Sigmoid colon (tissue), 7 donors: ENCODE data around the gene SMIM44. TPM values are rescaled to one million over a fixed set of nuclear protein-coding genes. Genes with fewer than 3 reads are reported as not detected.
"Not testable (repeated sequence)": the region's sequence is repeated elsewhere in the genome, so short reads cannot be mapped to it uniquely, and the experiment has no call there.

Experiments used
- DNase-seq: peaks from one replicate; pipeline ENCODE4 v3.0.0-alpha.2; 2019
- H3K27ac ChIP-seq, 4 donors: fragments of 200-600 bp; sonication (generic); one replicate each; pipeline ENCODE4 v1.5.1; 2016 to 2019; ENCODE audit warnings: mild to moderate bottlenecking in 1 of 4
- H3K27me3 ChIP-seq, 3 donors: fragments of 200-600 bp; sonication (generic); one replicate each; pipeline ENCODE4 v1.5.1; 2019; ENCODE audit warnings: mild to moderate bottlenecking in 1 of 3
- H3K36me3 ChIP-seq, 4 donors: fragments of 200-600 bp; sonication (generic); one replicate each; pipeline ENCODE4 v1.5.1; 2016 to 2019
- H3K4me1 ChIP-seq, 4 donors: fragments of 200-600 bp; sonication (generic); one replicate each; pipeline ENCODE4 v1.5.1; 2017 to 2019
- H3K4me3 ChIP-seq, 4 donors: fragments of 200-600 bp; sonication (generic); one replicate each; pipeline ENCODE4 v1.5.1; 2017 to 2019; ENCODE audit warnings: mild to moderate bottlenecking in 2 of 4, moderate library complexity in 1 of 4
- H3K9me3 ChIP-seq, 4 donors: fragments of 200-600 bp in 3 of 4; sonication (generic) in 3 of 4; one replicate each; pipeline versions ENCODE4 v1.5.1 to v1.6.1; 2013 to 2019
- CTCF ChIP-seq, 4 experiments: fragments of 450-650 bp in 3 of 4; fragments of 200-600 bp in 1 of 4; IDR thresholded peaks; one replicate each; pipeline ENCODE4 v1.5.1; 2016 to 2019; ENCODE audit warnings: antibody characterized with exemption in 4 of 4, mild to moderate bottlenecking in 3 of 4, moderate library complexity in 2 of 4
- EP300 ChIP-seq, 4 donors: sonication (generic); formaldehyde crosslinking; IDR thresholded peaks; one replicate each; pipeline ENCODE4 v1.6.1; 2017; ENCODE audit warnings: antibody characterized with exemption in 4 of 4
- POLR2A ChIP-seq, 2 donors: fragments of 450-650 bp; IDR thresholded peaks; one replicate each; pipeline ENCODE4 v1.6.1; 2016; ENCODE audit warnings: antibody characterized with exemption in 2 of 2, mild to moderate bottlenecking in 2 of 2, moderate library complexity in 2 of 2
- POLR2AphosphoS5 ChIP-seq, 4 donors: sonication (generic); formaldehyde crosslinking; IDR thresholded peaks; one replicate each; pipeline ENCODE4 v1.6.1; 2017; ENCODE audit warnings: antibody characterized with exemption in 4 of 4
- WGBS, 2 donors: extraction: QIAGEN DNeasy Blood & Tissue Kit; methylation state at CpG; one replicate each; pipeline ENCODE4 v1.1.7; 2013; 5-methylcytosine and 5-hydroxymethylcytosine counted together
- intact Hi-C: fragments of 100-400 bp; cut with DNase I; formaldehyde crosslinking; loops from one replicate; pipeline ENCODE4 v1.15.1; 2023
- polyA plus RNA-seq, 3 donors: library from polyadenylated mRNA; stranded (reverse); fragments of 200-250 nt; gene quantifications; one replicate each; pipeline ENCODE4 v1.2.3, GENCODE V29; 2013
- total RNA-seq, 4 donors: library from RNA; depleted of rRNA; stranded (reverse); fragments of >200 nt; gene quantifications; one replicate each; pipeline ENCODE4 v1.1.0, GENCODE V29; 2016
- donor health status: healthy with polysubstance abuse.
- donor health status: Bipolar disorder and iron deficiency.
- donor health status: healthy.

The SMIM44 gene
- total and polyA plus RNA-seq, 7 donors, result 2.9 TPM; not detected in 6

- intact Hi-C loops, result no loop called here
- Histone ChIP-seq H3K9me3 (no peaks in the 10 kb centered on the region), H3K4me3 (no peak overlapping the region), H3K4me1 (no peaks in the 10 kb centered on the region), H3K27me3 (no peaks in the 10 kb centered on the region), H3K36me3 (peaks cover 38 to 80% (median 64%) of the 10 kb centered on the region in 4 donors), H3K27ac (no peak overlapping the region)
- WGBS, 2 donors, result 98% methylated on average over 12 of the region's 12 CpGs
- DNase-seq, result no peak
- no peak for TF ChIP-seq POLR2A (IDR thresholded peaks at IDR 0.05)
- no peak for TF ChIP-seq POLR2AphosphoS5 (IDR thresholded peaks at IDR 0.05)
- no peak for TF ChIP-seq CTCF (IDR thresholded peaks at IDR 0.05)
- TF ChIP-seq EP300 (IDR thresholded peaks at IDR 0.05), result no peak
These were observed 47.1 kb upstream of the SMIM44 start for GRCh38 chr19:3530389-3530788.

- H3K9me3 ChIP-seq, H3K4me1 ChIP-seq, DNase-seq, H3K4me3 ChIP-seq, intact Hi-C loops, H3K27ac ChIP-seq, H3K27me3 ChIP-seq: not testable (repeated sequence)
- peaks cover 45 to 79% (median 58%) of the 10 kb centered on the region in 4 donors for H3K36me3 ChIP-seq
- WGBS, 2 donors, result 98% methylated on average over 7 of the region's 7 CpGs
These were observed 46.1 kb upstream of the SMIM44 start for GRCh38 chr19:3529299-3529698.

- Histone ChIP-seq H3K27ac (no peak overlapping the region), H3K4me1 (no peaks in the 10 kb centered on the region), H3K4me3 (no peak overlapping the region), H3K36me3 (peaks cover 45 to 79% (median 58%) of the 10 kb centered on the region in 4 donors), H3K9me3 (no peaks in the 10 kb centered on the region), H3K27me3 (no peaks in the 10 kb centered on the region)
- 98 to 99% methylated on average over 20 of the region's 20 CpGs for WGBS, 2 donors
- intact Hi-C loops, result no loop called here
- no peak for DNase-seq
- TF ChIP-seq POLR2AphosphoS5 (IDR thresholded peaks at IDR 0.05) (no peak), EP300 (IDR thresholded peaks at IDR 0.05) (no peak), CTCF (IDR thresholded peaks at IDR 0.05) (no peak), POLR2A (IDR thresholded peaks at IDR 0.05) (no peak)
These were observed 45.4 kb upstream of the SMIM44 start for GRCh38 chr19:3528539-3529211.

- Histone ChIP-seq H3K9me3 (no peaks in the 10 kb centered on the region), H3K4me1 (no peaks in the 10 kb centered on the region), H3K36me3 (peaks cover 41 to 79% (median 56%) of the 10 kb centered on the region in 4 donors), H3K27me3 (no peaks in the 10 kb centered on the region), H3K4me3 (no peak overlapping the region), H3K27ac (no peak overlapping the region)
- 97 to 98% methylated on average over 14 of the region's 14 CpGs for WGBS, 2 donors
- intact Hi-C loops, result no loop called here
- no peak for TF ChIP-seq POLR2A (IDR thresholded peaks at IDR 0.05)
- TF ChIP-seq POLR2AphosphoS5 (IDR thresholded peaks at IDR 0.05), result no peak
- no peak for DNase-seq
These were observed 44.8 kb upstream of the SMIM44 start for GRCh38 chr19:3528080-3528479.

GRCh38 chr19:3527238-3527910 lies 44.1 kb upstream of the SMIM44 start:
- Histone ChIP-seq H3K4me3 (no peak overlapping the region), H3K4me1 (no peaks in the 10 kb centered on the region), H3K27me3 (no peaks in the 10 kb centered on the region), H3K36me3 (peaks cover 35 to 76% (median 51%) of the 10 kb centered on the region in 4 donors), H3K27ac (no peak overlapping the region), H3K9me3 (no peaks in the 10 kb centered on the region)
- TF ChIP-seq POLR2AphosphoS5 (IDR thresholded peaks at IDR 0.05), result no peak
- no peak for TF ChIP-seq CTCF (IDR thresholded peaks at IDR 0.05)
- TF ChIP-seq EP300 (IDR thresholded peaks at IDR 0.05), result no peak
- TF ChIP-seq POLR2A (IDR thresholded peaks at IDR 0.05), result no peak
- intact Hi-C loops, result no loop called here
- DNase-seq, result no peak
- 96 to 97% methylated on average over 21 of the region's 21 CpGs for WGBS, 2 donors
